GM10248 (cell line): ENCODE measurements around the gene G3BP1.

Experiments
- CTCF ChIA-PET: fragments of 300-600 bp; sonication (Branson Sonifier 250); formaldehyde crosslinking; extraction: SDS; loops from one replicate; lab custom pipeline; 2021; ENCODE audit warnings: antibody characterized with exemption; lab: Yijun Ruan, JAX
- POLR2A ChIA-PET: fragments of 350-650 bp; sonication (Branson Sonifier 250); formaldehyde crosslinking; extraction: SDS; loops from one replicate; lab custom pipeline; 2020; ENCODE audit warnings: antibody characterized with exemption; lab: Yijun Ruan, JAX
- DNase-seq: peaks from one replicate; pipeline ENCODE4 v3.0.0; 2012; ENCODE audit errors: extremely low spot score
- TF ChIP-seq, protein P1 (sequence below): IDR thresholded peaks from 2 replicates; pipeline ENCODE4 v1.5.1; 2012; ENCODE audit warnings: mild to moderate bottlenecking, low read depth; ENCODE audit errors: extremely low read depth, missing control alignments, control extremely low read depth

Gene G3BP1

DNA sequence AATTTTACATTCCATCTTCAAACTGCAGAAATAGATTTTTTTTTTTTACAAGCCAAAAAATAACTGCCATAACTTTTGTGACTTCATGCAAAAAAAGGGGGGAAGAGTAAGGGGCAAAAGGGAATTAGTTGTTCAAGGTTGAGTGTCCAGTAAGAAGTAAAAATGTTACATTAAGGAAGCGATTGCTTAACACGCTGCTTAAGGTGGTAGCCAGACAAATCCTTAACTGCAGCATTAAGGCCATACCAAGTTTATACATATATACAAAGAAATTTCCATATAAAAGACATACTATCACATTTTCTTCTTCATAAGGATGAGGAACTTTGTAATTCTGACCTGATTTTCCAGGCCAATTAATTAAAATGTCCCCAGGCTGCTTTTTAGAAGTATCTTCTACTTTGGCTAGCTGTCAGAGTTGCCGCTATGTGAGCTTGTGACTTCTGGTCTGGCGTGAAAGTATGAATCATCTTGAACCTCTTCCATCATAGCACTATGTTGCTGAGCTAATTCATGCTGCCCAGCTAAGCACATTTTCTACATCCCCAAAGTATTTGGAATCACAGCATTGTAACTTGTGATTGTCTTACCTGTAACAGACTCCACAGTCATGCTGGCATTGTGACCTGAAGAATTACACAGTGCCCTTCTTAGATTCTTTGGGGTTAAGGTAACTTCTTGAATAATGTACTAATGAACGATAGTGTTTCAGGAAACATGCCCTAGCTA is 40.0 kb downstream of the G3BP1 start:
- POLR2A ChIA-PET, result no interaction called here
- no peak for DNase-seq
- CTCF ChIA-PET, result interaction anchor here (1.2 to 5.9 kb wide), 2 partner anchors 14 to 62 kb away, joined by 3 to 31 read pairs; no protein-coding TSS in a partner anchor
- TF ChIP-seq, protein P1, sequence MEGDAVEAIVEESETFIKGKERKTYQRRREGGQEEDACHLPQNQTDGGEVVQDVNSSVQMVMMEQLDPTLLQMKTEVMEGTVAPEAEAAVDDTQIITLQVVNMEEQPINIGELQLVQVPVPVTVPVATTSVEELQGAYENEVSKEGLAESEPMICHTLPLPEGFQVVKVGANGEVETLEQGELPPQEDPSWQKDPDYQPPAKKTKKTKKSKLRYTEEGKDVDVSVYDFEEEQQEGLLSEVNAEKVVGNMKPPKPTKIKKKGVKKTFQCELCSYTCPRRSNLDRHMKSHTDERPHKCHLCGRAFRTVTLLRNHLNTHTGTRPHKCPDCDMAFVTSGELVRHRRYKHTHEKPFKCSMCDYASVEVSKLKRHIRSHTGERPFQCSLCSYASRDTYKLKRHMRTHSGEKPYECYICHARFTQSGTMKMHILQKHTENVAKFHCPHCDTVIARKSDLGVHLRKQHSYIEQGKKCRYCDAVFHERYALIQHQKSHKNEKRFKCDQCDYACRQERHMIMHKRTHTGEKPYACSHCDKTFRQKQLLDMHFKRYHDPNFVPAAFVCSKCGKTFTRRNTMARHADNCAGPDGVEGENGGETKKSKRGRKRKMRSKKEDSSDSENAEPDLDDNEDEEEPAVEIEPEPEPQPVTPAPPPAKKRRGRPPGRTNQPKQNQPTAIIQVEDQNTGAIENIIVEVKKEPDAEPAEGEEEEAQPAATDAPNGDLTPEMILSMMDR, result no peak

DNA sequence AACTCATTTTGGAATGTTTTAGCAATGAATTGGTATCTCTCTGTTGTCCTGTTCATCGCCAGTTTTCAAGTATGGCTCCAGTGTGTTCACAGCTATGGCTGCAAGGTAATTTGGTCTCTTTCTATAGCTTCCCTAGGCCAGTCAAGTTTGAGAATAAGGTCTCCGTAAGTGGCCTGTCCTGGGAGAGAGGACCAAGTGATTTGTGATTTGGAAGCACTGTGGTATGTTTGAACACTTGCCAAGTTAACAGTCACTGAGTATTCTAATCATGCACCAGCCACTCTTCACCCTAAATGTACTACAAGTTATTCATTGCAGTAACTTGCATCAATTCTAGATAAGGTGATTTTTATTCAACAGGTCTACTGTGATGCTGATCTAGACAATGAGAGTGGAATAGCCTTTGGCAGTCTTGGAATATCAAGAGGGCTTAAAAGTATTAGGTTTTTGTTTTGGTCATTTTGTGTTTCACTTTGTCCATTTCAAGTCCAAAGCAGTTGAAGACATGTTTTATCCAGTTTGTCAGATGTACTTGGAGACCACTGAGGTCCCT is 41.1 kb downstream of the G3BP1 start:
- CTCF ChIA-PET, result interaction anchor here (1.6 to 5.9 kb wide), 3 partner anchors 13 to 154 kb away, joined by 4 to 31 read pairs (median 5); no protein-coding TSS in a partner anchor
- no peak for DNase-seq
- POLR2A ChIA-PET, result no interaction called here
- TF ChIP-seq, protein P1, result no peak

DNA sequence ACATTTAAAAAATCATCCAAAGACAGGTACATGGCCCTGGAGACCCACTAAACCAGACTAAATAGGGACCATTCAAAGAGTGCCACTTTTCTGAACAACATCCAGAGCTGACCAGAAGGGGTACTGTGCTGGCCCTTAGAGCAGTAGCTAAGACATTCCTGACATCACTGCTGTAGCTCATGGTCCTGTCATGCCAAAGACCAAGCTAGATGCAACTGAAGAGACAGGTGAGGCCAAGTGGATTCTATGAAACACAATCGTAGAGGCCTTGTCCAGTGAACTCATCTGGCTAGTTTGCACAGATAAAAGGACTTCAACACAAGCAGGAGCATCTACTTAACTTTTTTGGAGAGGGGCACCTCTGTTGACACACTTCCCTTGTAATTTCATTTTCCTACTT is 43.3 kb downstream of the G3BP1 start:
- ChIA-PET POLR2A (interaction anchor here (1.2 kb wide), 1 partner anchor 8 kb away, joined by 3 read pairs; no protein-coding TSS in a partner anchor), CTCF (interaction anchor here (1.2 to 4.6 kb wide), 4 partner anchors 9 to 328 kb away, joined by 3 to 51 read pairs (median 4); no protein-coding TSS in a partner anchor)
- no peak for DNase-seq
- TF ChIP-seq, protein P1, result no peak

DNA sequence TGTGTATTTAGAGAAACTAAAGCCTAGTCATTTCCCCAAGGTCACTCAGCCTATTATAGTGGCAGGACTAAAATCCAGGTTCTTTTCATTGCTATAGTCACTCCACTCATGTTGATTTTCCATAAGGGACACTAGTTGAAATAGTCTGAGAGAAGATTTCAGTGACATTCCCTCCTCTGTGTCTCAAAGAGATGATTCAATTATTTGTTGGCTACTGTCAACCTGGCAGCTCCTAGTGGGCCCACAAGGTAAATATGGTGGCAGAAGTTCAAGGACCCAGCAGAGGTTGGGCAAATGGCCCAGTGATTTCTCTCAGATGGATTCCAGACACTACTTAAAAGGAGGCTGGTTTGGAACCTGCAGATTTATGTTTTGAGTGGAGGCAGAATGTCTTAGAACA is 48.1 kb downstream of the G3BP1 start:
- DNase-seq, result no peak
- POLR2A ChIA-PET, result no interaction called here
- CTCF ChIA-PET, result interaction anchor here (1.2 to 12.8 kb wide), 5 partner anchors 9 to 323 kb away, joined by 3 to 354 read pairs (median 13); no protein-coding TSS in a partner anchor

DNA sequence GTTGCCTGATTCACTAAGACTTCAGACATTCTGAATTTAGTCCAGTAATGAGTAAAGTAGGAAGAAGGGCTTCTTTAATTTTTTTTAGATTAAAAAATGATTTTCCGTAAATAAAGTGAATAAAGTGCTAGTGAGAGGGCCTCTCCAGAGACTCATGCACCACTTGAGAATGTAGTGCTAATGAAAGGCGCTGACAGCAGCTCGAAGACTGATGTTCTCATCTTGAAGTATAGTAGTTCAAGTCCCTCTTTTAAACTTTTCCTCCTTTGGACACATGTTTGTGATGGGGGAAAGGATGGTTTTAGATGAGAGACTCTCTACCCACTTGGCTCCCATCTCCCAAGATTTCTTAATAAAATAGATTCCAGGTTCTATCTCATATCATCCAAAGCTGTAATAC is 48.5 kb downstream of the G3BP1 start:
- no peak for DNase-seq
- ChIA-PET CTCF (interaction anchor here (1.2 to 12.8 kb wide), 3 partner anchors 9 to 322 kb away, joined by 3 to 354 read pairs (median 13); no protein-coding TSS in a partner anchor), POLR2A (no interaction called here)
- TF ChIP-seq, protein P1, result no peak

More for the DNA sequence above, 48.1 kb downstream of the G3BP1 start:
- TF ChIP-seq, protein P1, result no peak

DNA sequence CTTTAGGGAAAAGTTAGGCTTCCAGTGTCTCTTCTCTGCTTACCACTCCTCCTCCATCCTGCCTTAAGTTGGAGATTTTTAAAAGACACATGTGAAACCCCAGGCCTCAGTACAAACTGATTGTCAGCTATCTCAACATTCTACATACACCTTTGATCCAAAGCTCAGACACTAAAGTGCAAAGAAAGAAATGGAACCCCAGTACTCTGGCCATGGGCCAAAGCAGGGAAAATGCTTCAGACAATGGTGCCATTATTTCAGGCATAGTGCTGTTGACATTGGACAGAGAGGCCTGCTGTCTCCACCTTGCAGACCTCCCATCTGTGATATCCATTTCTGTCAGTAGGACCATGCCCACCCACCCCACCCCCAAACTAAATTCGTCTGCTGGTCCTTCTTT is 49.1 kb downstream of the G3BP1 start:
- ChIA-PET POLR2A (no interaction called here), CTCF (interaction anchor here (1.2 to 12.8 kb wide), 2 partner anchors 11 to 322 kb away, joined by 3 to 354 read pairs; no protein-coding TSS in a partner anchor)
- TF ChIP-seq, protein P1, result no peak
- DNase-seq, result no peak
